Measurements from ENCODE around the gene TNIK. TPM values are rescaled to one million over a fixed set of nuclear protein-coding genes. Genes with fewer than 3 reads are reported as not detected.

TNIK gene
- total and polyA plus RNA-seq, 2 experiments from 2014 or later: 7.4 to 13.8 TPM

- Histone ChIP-seq H3K27ac (no peak overlapping the region), H3K4me1 (ENCODE audit: insufficient read depth) (no peaks in the 10 kb centered on the region), H2AFZ (no peak overlapping the region), H3K27me3 (no peaks in the 10 kb centered on the region), H4K20me1 (ENCODE audit: insufficient read depth, poor library complexity, severe bottlenecking) (no peaks in the 10 kb centered on the region), H3K36me3 (replicated peaks; ENCODE audit: insufficient read depth, low read depth) (no peaks in the 10 kb centered on the region), H3K9me2 (replicated peaks; ENCODE audit: insufficient read depth) (no peaks in the 10 kb centered on the region), H3K79me2 (peaks cover 16% of the 10 kb centered on the region), H3K4me2 (no peak overlapping the region), H3K4me3 (no peak overlapping the region), H3K9me3 (ENCODE audit: low read depth) (no peaks in the 10 kb centered on the region)
- WGBS (ENCODE audit: low lambda C conversion rate, missing lambda C conversion rate): 100% methylated on average over 1 of the region's 1 CpG
- TF ChIP-seq EZH2phosphoT487 (IDR thresholded peaks at IDR 0.05; ENCODE audit: low read depth, severe bottlenecking, unreplicated experiment): no peak
- no peak for TF ChIP-seq EZH2 (IDR thresholded peaks at IDR 0.05; ENCODE audit: borderline replicate concordance)
- no peak for TF ChIP-seq CTCF (IDR thresholded peaks at IDR 0.05; ENCODE audit: poor library complexity)
- DNase-seq (ENCODE audit: low spot score): no peak
These were observed 158.2 kb downstream of the TNIK start for GRCh38 chr3:171301998-171302397.

- Histone ChIP-seq H3K9me3 (ENCODE audit: low read depth) (no peaks in the 10 kb centered on the region), H3K27me3 (no peaks in the 10 kb centered on the region), H3K36me3 (replicated peaks; ENCODE audit: insufficient read depth, low read depth) (no peaks in the 10 kb centered on the region), H4K20me1 (ENCODE audit: insufficient read depth, poor library complexity, severe bottlenecking) (no peaks in the 10 kb centered on the region), H3K79me2 (peaks cover 16% of the 10 kb centered on the region), H3K27ac (no peak overlapping the region), H3K4me1 (ENCODE audit: insufficient read depth) (no peaks in the 10 kb centered on the region), H3K4me3 (no peak overlapping the region), H2AFZ (no peak overlapping the region), H3K4me2 (no peak overlapping the region), H3K9me2 (replicated peaks; ENCODE audit: insufficient read depth) (no peaks in the 10 kb centered on the region)
- TF ChIP-seq CTCF (IDR thresholded peaks at IDR 0.05; ENCODE audit: poor library complexity) (no peak), EZH2 (IDR thresholded peaks at IDR 0.05; ENCODE audit: borderline replicate concordance) (no peak), EZH2phosphoT487 (IDR thresholded peaks at IDR 0.05; ENCODE audit: low read depth, severe bottlenecking, unreplicated experiment) (no peak)
- DNase-seq (ENCODE audit: low spot score): no peak
- 94% methylated on average over 1 of the region's 1 CpG for WGBS (ENCODE audit: low lambda C conversion rate, missing lambda C conversion rate)
These were observed 159.2 kb downstream of the TNIK start for GRCh38 chr3:171301002-171301401.

- no peak for TF ChIP-seq EZH2 (IDR thresholded peaks at IDR 0.05; ENCODE audit: borderline replicate concordance)
- no peak for TF ChIP-seq CTCF (IDR thresholded peaks at IDR 0.05; ENCODE audit: poor library complexity)
- TF ChIP-seq EZH2phosphoT487 (IDR thresholded peaks at IDR 0.05; ENCODE audit: low read depth, severe bottlenecking, unreplicated experiment): no peak
- H3K79me2 ChIP-seq: no peaks in the 10 kb centered on the region
- DNase-seq (ENCODE audit: low spot score): no peak
- H2AFZ ChIP-seq: no peak overlapping the region
- no peaks in the 10 kb centered on the region for H3K9me3 ChIP-seq (ENCODE audit: low read depth)
- 55% methylated on average over 1 of the region's 1 CpG for WGBS (ENCODE audit: low lambda C conversion rate, missing lambda C conversion rate)
- no peak overlapping the region for H3K27ac ChIP-seq
- no peaks in the 10 kb centered on the region for H3K9me2 ChIP-seq (replicated peaks; ENCODE audit: insufficient read depth)
- no peaks in the 10 kb centered on the region for H3K4me1 ChIP-seq (ENCODE audit: insufficient read depth)
- no peaks in the 10 kb centered on the region for H4K20me1 ChIP-seq (ENCODE audit: insufficient read depth, poor library complexity, severe bottlenecking)
- H3K36me3 ChIP-seq (replicated peaks; ENCODE audit: insufficient read depth, low read depth): no peaks in the 10 kb centered on the region
- H3K27me3 ChIP-seq: no peaks in the 10 kb centered on the region
- no peak overlapping the region for H3K4me3 ChIP-seq
- no peak overlapping the region for H3K4me2 ChIP-seq
These were observed 162.3 kb downstream of the TNIK start for GRCh38 chr3:171297951-171298350.

- Histone ChIP-seq H3K27me3 (no peaks in the 10 kb centered on the region), H3K4me2 (no peak overlapping the region), H3K36me3 (replicated peaks; ENCODE audit: insufficient read depth, low read depth) (no peaks in the 10 kb centered on the region), H3K27ac (no peak overlapping the region), H4K20me1 (ENCODE audit: insufficient read depth, poor library complexity, severe bottlenecking) (no peaks in the 10 kb centered on the region), H3K9me2 (replicated peaks; ENCODE audit: insufficient read depth) (no peaks in the 10 kb centered on the region), H3K4me1 (ENCODE audit: insufficient read depth) (no peaks in the 10 kb centered on the region), H3K4me3 (no peak overlapping the region), H2AFZ (no peak overlapping the region), H3K79me2 (no peaks in the 10 kb centered on the region), H3K9me3 (ENCODE audit: low read depth) (no peaks in the 10 kb centered on the region)
- TF ChIP-seq EZH2phosphoT487 (IDR thresholded peaks at IDR 0.05; ENCODE audit: low read depth, severe bottlenecking, unreplicated experiment) (no peak), CTCF (IDR thresholded peaks at IDR 0.05; ENCODE audit: poor library complexity) (no peak), EZH2 (IDR thresholded peaks at IDR 0.05; ENCODE audit: borderline replicate concordance) (no peak)
- WGBS (ENCODE audit: low lambda C conversion rate, missing lambda C conversion rate): 79% methylated on average over 2 of the region's 2 CpGs
- DNase-seq (ENCODE audit: low spot score): no peak
These were observed 163.0 kb downstream of the TNIK start for GRCh38 chr3:171297207-171297606.

Data from hepatocyte (in vitro differentiated cells).